ENCODE data around the gene AK9.

The AK9 gene

GRCh38 chr6:109511832-109512231, 179.2 kb downstream of the AK9 start:
- H2BK120ac ChIP-seq (ENCODE audit: insufficient read depth, low read length, poor library complexity): no peak overlapping the region
- no peaks in the 10 kb centered on the region for H3K27me3 ChIP-seq (ENCODE audit: insufficient read depth, low read length)
- no peaks in the 10 kb centered on the region for H3K36me3 ChIP-seq (ENCODE audit: control insufficient read depth in 1 of 2, insufficient read depth in 2 of 2, low read length in 2 of 2)
- H2AFZ ChIP-seq (ENCODE audit: insufficient read depth, low read length, poor library complexity): no peak overlapping the region
- no peak overlapping the region for H2BK12ac ChIP-seq (ENCODE audit: low read length)
- H3K27ac ChIP-seq (ENCODE audit: low read depth, low read length): no peak overlapping the region
- H3K9me3 ChIP-seq (ENCODE audit: insufficient read depth, low read depth, low read length): peaks cover 10% of the 10 kb centered on the region
- no peak overlapping the region for H3K4me2 ChIP-seq (ENCODE audit: low read length)
- no peak overlapping the region for H2AK5ac ChIP-seq (ENCODE audit: low read length)
- no peak overlapping the region for H3K4ac ChIP-seq (ENCODE audit: low read depth, low read length)
- WGBS (ENCODE audit: extremely low coverage, insufficient coverage, insufficient read length): no CpG with 5 or more reads among the region's 2 CpGs
- no peak overlapping the region for H3K4me3 ChIP-seq (ENCODE audit: low read depth, low read length)
- no peak overlapping the region for H3K23ac ChIP-seq (ENCODE audit: low read length)
- H4K12ac ChIP-seq (ENCODE audit: low read depth, low read length): no peak overlapping the region
- H2BK5ac ChIP-seq (ENCODE audit: low read depth, low read length, poor library complexity): no peak overlapping the region
- H3K9ac ChIP-seq (ENCODE audit: low read length): no peak overlapping the region
- H3K14ac ChIP-seq (ENCODE audit: low read length): no peak overlapping the region
- H3K79me2 ChIP-seq (ENCODE audit: control insufficient read depth, insufficient read depth, low read length, poor library complexity): no peaks in the 10 kb centered on the region
- H3K79me1 ChIP-seq (ENCODE audit: low read length): peaks cover 3% of the 10 kb centered on the region
- no peak overlapping the region for H4K8ac ChIP-seq (ENCODE audit: low read depth, low read length)
- H3K18ac ChIP-seq (ENCODE audit: low read length): no peak overlapping the region
- DNase-seq: no peak
- H3K4me1 ChIP-seq (ENCODE audit: control insufficient read depth in 1 of 2, insufficient read depth in 2 of 2, low read length in 2 of 2): peaks cover 2 to 7% of the 10 kb centered on the region in 2 experiments
- H4K91ac ChIP-seq (ENCODE audit: low read depth, low read length): no peak overlapping the region

- Histone ChIP-seq H2AFZ (ENCODE audit: insufficient read depth, low read length, poor library complexity) (no peak overlapping the region), H4K8ac (ENCODE audit: low read depth, low read length) (no peak overlapping the region), H2BK120ac (ENCODE audit: insufficient read depth, low read length, poor library complexity) (no peak overlapping the region), H2BK12ac (ENCODE audit: low read length) (no peak overlapping the region), H3K79me1 (ENCODE audit: low read length) (peaks cover 3% of the 10 kb centered on the region), H3K9me3 (ENCODE audit: insufficient read depth, low read depth, low read length) (peaks cover 10% of the 10 kb centered on the region), H3K4me2 (ENCODE audit: low read length) (no peak overlapping the region), H3K4me1 (ENCODE audit: control insufficient read depth in 1 of 2, insufficient read depth in 2 of 2, low read length in 2 of 2) (peaks cover 2 to 7% of the 10 kb centered on the region in 2 experiments), H4K91ac (ENCODE audit: low read depth, low read length) (no peak overlapping the region), H3K14ac (ENCODE audit: low read length) (no peak overlapping the region), H3K27ac (ENCODE audit: low read depth, low read length) (no peak overlapping the region), H3K79me2 (ENCODE audit: control insufficient read depth, insufficient read depth, low read length, poor library complexity) (no peaks in the 10 kb centered on the region), H3K27me3 (ENCODE audit: insufficient read depth, low read length) (no peaks in the 10 kb centered on the region), H4K12ac (ENCODE audit: low read depth, low read length) (no peak overlapping the region), H3K23ac (ENCODE audit: low read length) (no peak overlapping the region), H3K18ac (ENCODE audit: low read length) (no peak overlapping the region), H3K36me3 (ENCODE audit: control insufficient read depth in 1 of 2, insufficient read depth in 2 of 2, low read length in 2 of 2) (no peaks in the 10 kb centered on the region), H3K9ac (ENCODE audit: low read length) (no peak overlapping the region), H2BK5ac (ENCODE audit: low read depth, low read length, poor library complexity) (no peak overlapping the region), H2AK5ac (ENCODE audit: low read length) (no peak overlapping the region), H3K4me3 (ENCODE audit: low read depth, low read length) (no peak overlapping the region), H3K4ac (ENCODE audit: low read depth, low read length) (no peak overlapping the region)
- DNase-seq: no peak
- no CpG with 5 or more reads among the region's 1 CpG for WGBS (ENCODE audit: extremely low coverage, insufficient coverage, insufficient read length)
Observed at GRCh38 chr6:109510358-109510757, 180.6 kb downstream of the AK9 start.

GRCh38 chr6:109508166-109508860, 182.7 kb downstream of the AK9 start:
- H2BK5ac ChIP-seq (ENCODE audit: low read depth, low read length, poor library complexity): no peak overlapping the region
- H3K4me3 ChIP-seq (ENCODE audit: low read depth, low read length): no peak overlapping the region

GRCh38 chr6:109507490-109508072, 183.4 kb downstream of the AK9 start:
- no peak overlapping the region for H2AK5ac ChIP-seq (ENCODE audit: low read length)
- no peak overlapping the region for H3K9ac ChIP-seq (ENCODE audit: low read length)
- H3K14ac ChIP-seq (ENCODE audit: low read length): no peak overlapping the region
- no peaks in the 10 kb centered on the region for H3K36me3 ChIP-seq (ENCODE audit: control insufficient read depth in 1 of 2, insufficient read depth in 2 of 2, low read length in 2 of 2)
- no peak overlapping the region for H3K23ac ChIP-seq (ENCODE audit: low read length)
- no CpG with 5 or more reads among the region's 4 CpGs for whole genome bisulfite sequencing (ENCODE audit: extremely low coverage, insufficient coverage, insufficient read length)
- no peaks in the 10 kb centered on the region for H3K27me3 ChIP-seq (ENCODE audit: insufficient read depth, low read length)
- H3K18ac ChIP-seq (ENCODE audit: low read length): no peak overlapping the region
- no peak overlapping the region for H3K4me3 ChIP-seq (ENCODE audit: low read depth, low read length)
- H2BK120ac ChIP-seq (ENCODE audit: insufficient read depth, low read length, poor library complexity): no peak overlapping the region
- H4K91ac ChIP-seq (ENCODE audit: low read depth, low read length): no peak overlapping the region
- H4K12ac ChIP-seq (ENCODE audit: low read depth, low read length): no peak overlapping the region
- H2BK12ac ChIP-seq (ENCODE audit: low read length): no peak overlapping the region
- peaks cover 10% of the 10 kb centered on the region for H3K9me3 ChIP-seq (ENCODE audit: insufficient read depth, low read depth, low read length)
- H3K27ac ChIP-seq (ENCODE audit: low read depth, low read length): no peak overlapping the region
- no peak overlapping the region for H4K8ac ChIP-seq (ENCODE audit: low read depth, low read length)
- no peak overlapping the region for H2BK5ac ChIP-seq (ENCODE audit: low read depth, low read length, poor library complexity)
- H3K4ac ChIP-seq (ENCODE audit: low read depth, low read length): no peak overlapping the region
- H3K4me2 ChIP-seq (ENCODE audit: low read length): no peak overlapping the region
- no peaks in the 10 kb centered on the region for H3K79me2 ChIP-seq (ENCODE audit: control insufficient read depth, insufficient read depth, low read length, poor library complexity)
- peaks cover 3% of the 10 kb centered on the region for H3K79me1 ChIP-seq (ENCODE audit: low read length)
- H3K4me1 ChIP-seq (ENCODE audit: control insufficient read depth in 1 of 2, insufficient read depth in 2 of 2, low read length in 2 of 2): peaks cover 2 to 3% of the 10 kb centered on the region in 2 experiments
- H2AFZ ChIP-seq (ENCODE audit: insufficient read depth, low read length, poor library complexity): no peak overlapping the region
- DNase-seq: no peak

More at GRCh38 chr6:109508166-109508860, 182.7 kb downstream of the AK9 start:
- no peak overlapping the region for H4K91ac ChIP-seq (ENCODE audit: low read depth, low read length)
- H4K8ac ChIP-seq (ENCODE audit: low read depth, low read length): no peak overlapping the region
- H3K27me3 ChIP-seq (ENCODE audit: insufficient read depth, low read length): no peaks in the 10 kb centered on the region
- no peak overlapping the region for H4K12ac ChIP-seq (ENCODE audit: low read depth, low read length)
- peaks cover 3% of the 10 kb centered on the region for H3K79me1 ChIP-seq (ENCODE audit: low read length)
- no peaks in the 10 kb centered on the region for H3K36me3 ChIP-seq (ENCODE audit: control insufficient read depth in 1 of 2, insufficient read depth in 2 of 2, low read length in 2 of 2)
- H3K27ac ChIP-seq (ENCODE audit: low read depth, low read length): no peak overlapping the region
- H2BK120ac ChIP-seq (ENCODE audit: insufficient read depth, low read length, poor library complexity): no peak overlapping the region
- H3K23ac ChIP-seq (ENCODE audit: low read length): no peak overlapping the region
- no peak overlapping the region for H3K14ac ChIP-seq (ENCODE audit: low read length)
- H3K4me2 ChIP-seq (ENCODE audit: low read length): no peak overlapping the region
- H3K4ac ChIP-seq (ENCODE audit: low read depth, low read length): no peak overlapping the region
- no peaks in the 10 kb centered on the region for H3K79me2 ChIP-seq (ENCODE audit: control insufficient read depth, insufficient read depth, low read length, poor library complexity)
- WGBS (ENCODE audit: extremely low coverage, insufficient coverage, insufficient read length): no CpG with 5 or more reads among the region's 4 CpGs
- no peak overlapping the region for H2AFZ ChIP-seq (ENCODE audit: insufficient read depth, low read length, poor library complexity)
- no peak overlapping the region for H3K9ac ChIP-seq (ENCODE audit: low read length)
- peaks cover 10% of the 10 kb centered on the region for H3K9me3 ChIP-seq (ENCODE audit: insufficient read depth, low read depth, low read length)
- DNase-seq: no peak
- no peak overlapping the region for H2AK5ac ChIP-seq (ENCODE audit: low read length)
- peak overlapping the region; percentile 30 for H2BK12ac ChIP-seq (ENCODE audit: low read length)
- H3K4me1 ChIP-seq (ENCODE audit: control insufficient read depth in 1 of 2, insufficient read depth in 2 of 2, low read length in 2 of 2): peaks cover 2 to 3% of the 10 kb centered on the region in 2 experiments
- H3K18ac ChIP-seq (ENCODE audit: low read length): no peak overlapping the region

All from trophoblast cell (in vitro differentiated cells and primary cell).